HepG2 (cell line): Measurements from ENCODE around the gene BANP. TPM values are rescaled to one million over a fixed set of nuclear protein-coding genes. Genes with fewer than 3 reads are reported as not detected.

Experiments used
- ATAC-seq: fragments of 200-7000 bp; cut with Tn5 transposase; 3 replicates; pipeline ENCODE4 v1.9.1; 2020; ENCODE audit warnings: mild to moderate bottlenecking, moderate library complexity
- BruUV-seq: library from RNA; stranded (reverse); fragments of 400-500 nt; replicated peaks from 2 replicates; lab custom pipeline; 2021; lab: Mats Ljungman, UMichigan
- CTCF ChIA-PET: fragments of 300-600 bp; formaldehyde crosslinking; extraction: SDS; loops from one replicate; lab custom pipeline; 2021; ENCODE audit warnings: low total read pairs, inconsistent platforms, low intra/inter-chr PET ratio; lab: Yijun Ruan, JAX
- POLR2A ChIA-PET: fragments of 350-600 bp; sonication (Branson Sonifier 250); formaldehyde crosslinking; loops from one replicate; lab custom pipeline; 2020; ENCODE audit warnings: antibody characterized with exemption, inconsistent platforms; lab: Yijun Ruan, JAX
- DNase-seq: peaks from one replicate; pipeline ENCODE4 v3.0.0-alpha.2; 2015; ENCODE audit warnings: low spot score
- FAIRE-seq: peaks from 3 replicates; lab custom pipeline; 2011; peaks lifted over from hg19 to GRCh38; lab: Jason Lieb, UNC
- H2AFZ ChIP-seq: one replicate; pipeline ENCODE4 v1.6.1; 2011; ENCODE audit warnings: low read length, inconsistent platforms
- H3K27ac ChIP-seq: fragments of 300-600 bp; 3 replicates; pipeline ENCODE4 v1.8.0; 2011; ENCODE audit warnings: mixed run types, mild to moderate bottlenecking, mixed read lengths, low read length, inconsistent platforms; ENCODE audit not compliant: insufficient read depth; ENCODE audit errors: extremely low read length
- H3K27me3 ChIP-seq, 2 experiments: fragments of 200-600 bp in 1 of 2; 2 replicates in 1 of 2; 3 replicates in 1 of 2; pipeline versions ENCODE4 v1.6.0 to v1.8.0; 2011; ENCODE audit warnings: low read length in 2 of 2, mild to moderate bottlenecking in 2 of 2, moderate library complexity in 2 of 2, inconsistent platforms in 1 of 2; ENCODE audit not compliant: insufficient read depth in 2 of 2, control insufficient read depth in 1 of 2
- H3K36me3 ChIP-seq, 2 experiments: fragments of 200-600 bp in 1 of 2; replicated peaks in 1 of 2; 2 replicates in 1 of 2; 3 replicates in 1 of 2; pipeline versions ENCODE4 v1.5.1 to v1.8.0; 2011; ENCODE audit warnings: low read length in 2 of 2, inconsistent platforms in 1 of 2; ENCODE audit not compliant: insufficient read depth in 2 of 2, control insufficient read depth in 1 of 2
- H3K4me1 ChIP-seq: 2 replicates; pipeline ENCODE4 v1.5.1; 2012; ENCODE audit warnings: low read length, inconsistent platforms; ENCODE audit not compliant: insufficient read depth
- H3K4me2 ChIP-seq: 2 replicates; pipeline ENCODE4 v1.6.0; 2011; ENCODE audit warnings: low read depth, low read length, inconsistent platforms
- H3K4me3 ChIP-seq, 3 experiments: fragments of 200-600 bp in 1 of 3; sonication (generic), shearing (Covaris generic) in 1 of 3; replicated peaks in 1 of 3; 2 replicates each; pipeline ENCODE4 v1.5.1; 2011 to 2016; ENCODE audit warnings: low read length in 3 of 3, inconsistent platforms in 2 of 3, low read depth in 2 of 3, mild to moderate bottlenecking in 2 of 3, control low read depth in 1 of 3, mixed read lengths in 1 of 3; ENCODE audit not compliant: insufficient read depth in 1 of 3
- H3K79me2 ChIP-seq: one replicate; pipeline ENCODE4 v1.6.1; 2011; ENCODE audit warnings: low read length, inconsistent platforms; ENCODE audit not compliant: insufficient read depth
- H3K9ac ChIP-seq: 2 replicates; pipeline ENCODE4 v1.6.0; 2011; ENCODE audit warnings: mild to moderate bottlenecking, low read depth, low read length, inconsistent platforms; ENCODE audit not compliant: insufficient read depth
- H3K9me3 ChIP-seq: 2 replicates; pipeline ENCODE4 v1.5.1; 2012; ENCODE audit warnings: mild to moderate bottlenecking, low read length
- H4K20me1 ChIP-seq: 2 replicates; pipeline ENCODE4 v1.6.0; 2011; ENCODE audit warnings: inconsistent platforms, mild to moderate bottlenecking, low read length, moderate library complexity; ENCODE audit not compliant: insufficient read depth
- ATAD3A ChIP-seq: sonication (generic); formaldehyde crosslinking; IDR thresholded peaks from 2 replicates; pipeline ENCODE4 v1.4.0; 2020; ENCODE audit warnings: missing genetic modification reagents
- IRX3 ChIP-seq: sonication (generic); formaldehyde crosslinking; IDR thresholded peaks from 2 replicates; pipeline ENCODE4 v1.8.1; 2023; ENCODE audit warnings: mild to moderate bottlenecking, low read depth, missing genetic modification reagents, borderline replicate concordance
- MED1 ChIP-seq: sonication (generic); formaldehyde crosslinking; IDR thresholded peaks from 2 replicates; pipeline ENCODE4 v1.4.0; 2020; ENCODE audit warnings: missing genetic modification reagents
- MXD3 ChIP-seq: IDR thresholded peaks from 2 replicates; pipeline ENCODE4 v1.6.1; 2016; ENCODE audit warnings: mild to moderate bottlenecking, missing biosample characterization, missing genetic modification reagents
- RAD51 ChIP-seq: fragments of 450-650 bp; IDR thresholded peaks from 2 replicates; pipeline ENCODE4 v1.6.1; 2016; ENCODE audit warnings: borderline replicate concordance
- RELA ChIP-seq: sonication (generic); formaldehyde crosslinking; IDR thresholded peaks from 2 replicates; pipeline ENCODE4 v1.4.0; 2020; ENCODE audit warnings: missing genetic modification reagents
- SP5 ChIP-seq: IDR thresholded peaks from 2 replicates; pipeline ENCODE4 v1.6.1; 2016; ENCODE audit warnings: low read depth, borderline replicate concordance
- TCF7 ChIP-seq: sonication (generic); IDR thresholded peaks from 2 replicates; pipeline ENCODE4 v1.6.1; 2016; ENCODE audit warnings: antibody characterized with exemption, low read depth
- ZBTB3 ChIP-seq: sonication (generic); formaldehyde crosslinking; IDR thresholded peaks from 2 replicates; pipeline ENCODE4 v1.4.0; 2020; ENCODE audit warnings: low read depth, mild to moderate bottlenecking, moderate library complexity, missing genetic modification reagents, borderline replicate concordance
- ZNF205 ChIP-seq: IDR thresholded peaks from 2 replicates; pipeline ENCODE4 v1.6.1; 2018; ENCODE audit warnings: missing biosample characterization, missing genetic modification reagents
- ZNF329 ChIP-seq: sonication (generic); formaldehyde crosslinking; IDR thresholded peaks from 2 replicates; pipeline ENCODE4 v1.9.0; 2021; ENCODE audit warnings: low read depth, mild to moderate bottlenecking, missing genetic modification reagents
- ZNF772 ChIP-seq: sonication (generic); formaldehyde crosslinking; IDR thresholded peaks from 2 replicates; pipeline ENCODE4 v1.5.0; 2020; ENCODE audit warnings: mild to moderate bottlenecking, missing genetic modification reagents
- WGBS: methylation state at CpG from one replicate; pipeline ENCODE4 v1.1.6; 2017; ENCODE audit warnings: low lambda C conversion rate; 5-methylcytosine and 5-hydroxymethylcytosine counted together
- in situ Hi-C: cut with HindIII; loops from 2 replicates; pipeline ENCODE4 v1.10.0; 2017; ENCODE audit warnings: low pct_unique_long_range_greater_than_20kb; ENCODE audit not compliant: extremely low pct_ligation_motif_present
- intact Hi-C: fragments of 100-400 bp; cut with micrococcal nuclease; formaldehyde crosslinking; loops from one replicate; pipeline ENCODE4 v1.10.0; 2022; ENCODE audit not compliant: unreplicated experiment
- polyA plus RNA-seq, 8 experiments: library from polyadenylated mRNA; depleted of rRNA in 3 of 8; stranded (reverse) in 7 of 8; unstranded in 1 of 8; fragments of >200 nt; fragmentation: Illumina TruSeq in 4 of 8; extraction: Trizol in 4 of 8; gene quantifications; 2 replicates each; pipeline versions ENCODE4 v1.2.1 to v1.2.3, GENCODE V29; 2011 to 2016; ENCODE audit warnings: low read depth in 4 of 8, missing spikeins in 1 of 8, mixed read lengths in 1 of 8; ENCODE audit not compliant: insufficient read depth in 1 of 8
- total RNA-seq, 5 experiments: library from RNA; depleted of rRNA; stranded (reverse); fragments of >200 nt; fragmentation: Illumina TruSeq; extraction: Trizol; gene quantifications; 2 replicates each; pipeline ENCODE4 v1.2.3, GENCODE V29; 2016; ENCODE audit warnings: low read depth in 1 of 5
- TF ChIP-seq, protein P1 (sequence below): IDR thresholded peaks from 2 replicates; pipeline ENCODE4 v1.6.1; 2018; ENCODE audit warnings: missing genetic modification reagents, mild to moderate bottlenecking, missing compliant biosample characterization
- TF ChIP-seq, protein P2 (sequence below): sonication (generic); formaldehyde crosslinking; IDR thresholded peaks from 2 replicates; pipeline ENCODE4 v1.4.0; 2020; ENCODE audit warnings: missing genetic modification reagents
- TF ChIP-seq, protein P3 (sequence below): sonication (generic); formaldehyde crosslinking; IDR thresholded peaks from 2 replicates; pipeline ENCODE4 v1.4.0; 2020; ENCODE audit warnings: missing genetic modification reagents, borderline replicate concordance

Gene BANP
- total and polyA plus RNA-seq, 2 of the 13 experiments (the other 11 are each of a cell fraction or from before 2014, with no cell fraction given) = 20.2 to 23.8 TPM

GRCh38 chr16:88057656-88058055 is 106.4 kb downstream of the BANP start:
- DNase-seq = no peak
- Histone ChIP-seq H3K4me3 (no peak overlapping the region), H3K27me3 (no peaks in the 10 kb centered on the region), H2AFZ (no peak overlapping the region), H3K9me3 (no peaks in the 10 kb centered on the region), H3K36me3 (peaks cover 6 to 15% of the 10 kb centered on the region in 2 experiments; a peak in 4 of 5 replicates), H3K4me1 (no peaks in the 10 kb centered on the region), H3K4me2 (no peak overlapping the region), H3K27ac (no peak overlapping the region), H3K9ac (no peak overlapping the region), H4K20me1 (no peaks in the 10 kb centered on the region), H3K79me2 (no peaks in the 10 kb centered on the region)
- intact Hi-C loops = no loop called here
- no peak for ATAC-seq
- BruUV-seq = no TSS peak
- CTCF ChIA-PET = no interaction called here
- in situ Hi-C loops = no loop called here
- WGBS = 97% methylated on average over 26 of the region's 26 CpGs
- no peak for FAIRE-seq
- POLR2A ChIA-PET = no interaction called here
- no peak for TF ChIP-seq RELA (CRISPR knock-in tag)
- TF ChIP-seq ZNF772 (CRISPR knock-in tag) = no peak
- no peak for TF ChIP-seq TCF7
- no peak for TF ChIP-seq ZNF205 (CRISPR knock-in tag)
- no peak for TF ChIP-seq IRX3 (CRISPR knock-in tag)
- TF ChIP-seq ATAD3A = no peak
- no peak for TF ChIP-seq MED1 (CRISPR knock-in tag)
- TF ChIP-seq, protein P1, sequence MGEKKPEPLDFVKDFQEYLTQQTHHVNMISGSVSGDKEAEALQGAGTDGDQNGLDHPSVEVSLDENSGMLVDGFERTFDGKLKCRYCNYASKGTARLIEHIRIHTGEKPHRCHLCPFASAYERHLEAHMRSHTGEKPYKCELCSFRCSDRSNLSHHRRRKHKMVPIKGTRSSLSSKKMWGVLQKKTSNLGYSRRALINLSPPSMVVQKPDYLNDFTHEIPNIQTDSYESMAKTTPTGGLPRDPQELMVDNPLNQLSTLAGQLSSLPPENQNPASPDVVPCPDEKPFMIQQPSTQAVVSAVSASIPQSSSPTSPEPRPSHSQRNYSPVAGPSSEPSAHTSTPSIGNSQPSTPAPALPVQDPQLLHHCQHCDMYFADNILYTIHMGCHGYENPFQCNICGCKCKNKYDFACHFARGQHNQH (CRISPR knock-in tag) = no peak
- TF ChIP-seq ZBTB3 = no peak
- TF ChIP-seq RAD51 = no peak
- TF ChIP-seq, protein P2, sequence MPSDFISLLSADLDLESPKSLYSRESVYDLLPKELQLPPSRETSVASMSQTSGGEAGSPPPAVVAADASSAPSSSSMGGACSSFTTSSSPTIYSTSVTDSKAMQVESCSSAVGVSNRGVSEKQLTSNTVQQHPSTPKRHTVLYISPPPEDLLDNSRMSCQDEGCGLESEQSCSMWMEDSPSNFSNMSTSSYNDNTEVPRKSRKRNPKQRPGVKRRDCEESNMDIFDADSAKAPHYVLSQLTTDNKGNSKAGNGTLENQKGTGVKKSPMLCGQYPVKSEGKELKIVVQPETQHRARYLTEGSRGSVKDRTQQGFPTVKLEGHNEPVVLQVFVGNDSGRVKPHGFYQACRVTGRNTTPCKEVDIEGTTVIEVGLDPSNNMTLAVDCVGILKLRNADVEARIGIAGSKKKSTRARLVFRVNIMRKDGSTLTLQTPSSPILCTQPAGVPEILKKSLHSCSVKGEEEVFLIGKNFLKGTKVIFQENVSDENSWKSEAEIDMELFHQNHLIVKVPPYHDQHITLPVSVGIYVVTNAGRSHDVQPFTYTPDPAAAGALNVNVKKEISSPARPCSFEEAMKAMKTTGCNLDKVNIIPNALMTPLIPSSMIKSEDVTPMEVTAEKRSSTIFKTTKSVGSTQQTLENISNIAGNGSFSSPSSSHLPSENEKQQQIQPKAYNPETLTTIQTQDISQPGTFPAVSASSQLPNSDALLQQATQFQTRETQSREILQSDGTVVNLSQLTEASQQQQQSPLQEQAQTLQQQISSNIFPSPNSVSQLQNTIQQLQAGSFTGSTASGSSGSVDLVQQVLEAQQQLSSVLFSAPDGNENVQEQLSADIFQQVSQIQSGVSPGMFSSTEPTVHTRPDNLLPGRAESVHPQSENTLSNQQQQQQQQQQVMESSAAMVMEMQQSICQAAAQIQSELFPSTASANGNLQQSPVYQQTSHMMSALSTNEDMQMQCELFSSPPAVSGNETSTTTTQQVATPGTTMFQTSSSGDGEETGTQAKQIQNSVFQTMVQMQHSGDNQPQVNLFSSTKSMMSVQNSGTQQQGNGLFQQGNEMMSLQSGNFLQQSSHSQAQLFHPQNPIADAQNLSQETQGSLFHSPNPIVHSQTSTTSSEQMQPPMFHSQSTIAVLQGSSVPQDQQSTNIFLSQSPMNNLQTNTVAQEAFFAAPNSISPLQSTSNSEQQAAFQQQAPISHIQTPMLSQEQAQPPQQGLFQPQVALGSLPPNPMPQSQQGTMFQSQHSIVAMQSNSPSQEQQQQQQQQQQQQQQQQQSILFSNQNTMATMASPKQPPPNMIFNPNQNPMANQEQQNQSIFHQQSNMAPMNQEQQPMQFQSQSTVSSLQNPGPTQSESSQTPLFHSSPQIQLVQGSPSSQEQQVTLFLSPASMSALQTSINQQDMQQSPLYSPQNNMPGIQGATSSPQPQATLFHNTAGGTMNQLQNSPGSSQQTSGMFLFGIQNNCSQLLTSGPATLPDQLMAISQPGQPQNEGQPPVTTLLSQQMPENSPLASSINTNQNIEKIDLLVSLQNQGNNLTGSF (CRISPR knock-in tag) = no peak
- TF ChIP-seq ZNF329 (CRISPR knock-in tag) = no peak
- TF ChIP-seq, protein P3, sequence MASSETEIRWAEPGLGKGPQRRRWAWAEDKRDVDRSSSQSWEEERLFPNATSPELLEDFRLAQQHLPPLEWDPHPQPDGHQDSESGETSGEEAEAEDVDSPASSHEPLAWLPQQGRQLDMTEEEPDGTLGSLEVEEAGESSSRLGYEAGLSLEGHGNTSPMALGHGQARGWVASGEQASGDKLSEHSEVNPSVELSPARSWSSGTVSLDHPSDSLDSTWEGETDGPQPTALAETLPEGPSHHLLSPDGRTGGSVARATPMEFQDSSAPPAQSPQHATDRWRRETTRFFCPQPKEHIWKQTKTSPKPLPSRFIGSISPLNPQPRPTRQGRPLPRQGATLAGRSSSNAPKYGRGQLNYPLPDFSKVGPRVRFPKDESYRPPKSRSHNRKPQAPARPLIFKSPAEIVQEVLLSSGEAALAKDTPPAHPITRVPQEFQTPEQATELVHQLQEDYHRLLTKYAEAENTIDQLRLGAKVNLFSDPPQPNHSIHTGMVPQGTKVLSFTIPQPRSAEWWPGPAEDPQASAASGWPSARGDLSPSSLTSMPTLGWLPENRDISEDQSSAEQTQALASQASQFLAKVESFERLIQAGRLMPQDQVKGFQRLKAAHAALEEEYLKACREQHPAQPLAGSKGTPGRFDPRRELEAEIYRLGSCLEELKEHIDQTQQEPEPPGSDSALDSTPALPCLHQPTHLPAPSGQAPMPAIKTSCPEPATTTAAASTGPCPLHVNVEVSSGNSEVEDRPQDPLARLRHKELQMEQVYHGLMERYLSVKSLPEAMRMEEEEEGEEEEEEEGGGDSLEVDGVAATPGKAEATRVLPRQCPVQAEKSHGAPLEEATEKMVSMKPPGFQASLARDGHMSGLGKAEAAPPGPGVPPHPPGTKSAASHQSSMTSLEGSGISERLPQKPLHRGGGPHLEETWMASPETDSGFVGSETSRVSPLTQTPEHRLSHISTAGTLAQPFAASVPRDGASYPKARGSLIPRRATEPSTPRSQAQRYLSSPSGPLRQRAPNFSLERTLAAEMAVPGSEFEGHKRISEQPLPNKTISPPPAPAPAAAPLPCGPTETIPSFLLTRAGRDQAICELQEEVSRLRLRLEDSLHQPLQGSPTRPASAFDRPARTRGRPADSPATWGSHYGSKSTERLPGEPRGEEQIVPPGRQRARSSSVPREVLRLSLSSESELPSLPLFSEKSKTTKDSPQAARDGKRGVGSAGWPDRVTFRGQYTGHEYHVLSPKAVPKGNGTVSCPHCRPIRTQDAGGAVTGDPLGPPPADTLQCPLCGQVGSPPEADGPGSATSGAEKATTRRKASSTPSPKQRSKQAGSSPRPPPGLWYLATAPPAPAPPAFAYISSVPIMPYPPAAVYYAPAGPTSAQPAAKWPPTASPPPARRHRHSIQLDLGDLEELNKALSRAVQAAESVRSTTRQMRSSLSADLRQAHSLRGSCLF (CRISPR knock-in tag) = no peak
- TF ChIP-seq MXD3 = no peak
- no peak for TF ChIP-seq SP5 (CRISPR knock-in tag)
